ENCODE measurements around the gene SAMD1.

DNA sequence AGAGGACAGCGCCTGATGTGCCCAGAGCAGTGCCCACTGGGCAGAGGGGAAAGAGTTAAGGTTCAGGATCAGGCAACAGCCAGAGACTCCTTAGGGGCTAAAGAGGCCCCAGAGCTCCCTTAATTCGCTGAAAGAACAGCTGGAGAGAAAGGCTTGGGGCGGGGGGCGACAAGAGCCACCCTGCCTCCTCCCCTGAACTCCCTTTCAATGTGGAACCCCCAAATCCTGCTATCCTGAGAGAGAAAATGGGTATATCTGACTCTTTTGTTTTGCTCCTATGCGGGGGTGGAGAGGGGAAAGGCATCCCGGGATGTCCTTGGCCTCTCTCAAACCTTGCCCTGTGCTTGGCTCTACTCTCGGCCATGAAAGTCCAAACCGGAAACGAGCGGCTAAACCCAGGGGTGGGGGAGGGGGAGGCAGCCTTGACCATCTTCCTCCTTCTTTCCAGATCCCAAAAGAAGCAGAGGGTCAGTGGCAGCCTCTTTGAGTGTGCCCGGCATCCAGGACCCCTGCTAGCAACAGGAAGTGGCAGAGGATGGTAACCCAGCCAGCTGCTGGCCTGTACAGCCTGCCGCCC is 22.3 kb upstream of the SAMD1 start:
- TF ChIP-seq, protein P1, sequence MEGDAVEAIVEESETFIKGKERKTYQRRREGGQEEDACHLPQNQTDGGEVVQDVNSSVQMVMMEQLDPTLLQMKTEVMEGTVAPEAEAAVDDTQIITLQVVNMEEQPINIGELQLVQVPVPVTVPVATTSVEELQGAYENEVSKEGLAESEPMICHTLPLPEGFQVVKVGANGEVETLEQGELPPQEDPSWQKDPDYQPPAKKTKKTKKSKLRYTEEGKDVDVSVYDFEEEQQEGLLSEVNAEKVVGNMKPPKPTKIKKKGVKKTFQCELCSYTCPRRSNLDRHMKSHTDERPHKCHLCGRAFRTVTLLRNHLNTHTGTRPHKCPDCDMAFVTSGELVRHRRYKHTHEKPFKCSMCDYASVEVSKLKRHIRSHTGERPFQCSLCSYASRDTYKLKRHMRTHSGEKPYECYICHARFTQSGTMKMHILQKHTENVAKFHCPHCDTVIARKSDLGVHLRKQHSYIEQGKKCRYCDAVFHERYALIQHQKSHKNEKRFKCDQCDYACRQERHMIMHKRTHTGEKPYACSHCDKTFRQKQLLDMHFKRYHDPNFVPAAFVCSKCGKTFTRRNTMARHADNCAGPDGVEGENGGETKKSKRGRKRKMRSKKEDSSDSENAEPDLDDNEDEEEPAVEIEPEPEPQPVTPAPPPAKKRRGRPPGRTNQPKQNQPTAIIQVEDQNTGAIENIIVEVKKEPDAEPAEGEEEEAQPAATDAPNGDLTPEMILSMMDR (IDR thresholded peaks at IDR 0.05) = no peak
- no peak for TF ChIP-seq MYC (IDR thresholded peaks at IDR 0.05; ENCODE audit: borderline replicate concordance, low read length)
- no peak for TF ChIP-seq POLR2A (IDR thresholded peaks at IDR 0.05; ENCODE audit: low read length)
- TF ChIP-seq CEBPB (IDR thresholded peaks at IDR 0.05) = no peak
- TF ChIP-seq CHD2 (IDR thresholded peaks at IDR 0.05; ENCODE audit: low read length, partially characterized antibody) = no peak
- TF ChIP-seq MAZ (IDR thresholded peaks at IDR 0.05; ENCODE audit: borderline replicate concordance, low read depth, low read length) = no peak
- TF ChIP-seq RAD21 (conservative IDR thresholded peaks at IDR 0.05 in 1 of 2, IDR thresholded peaks at IDR 0.05 in 1 of 2) = no peak
- no peak for TF ChIP-seq NR3C1 (IDR thresholded peaks at IDR 0.05)
- TF ChIP-seq, protein P2, sequence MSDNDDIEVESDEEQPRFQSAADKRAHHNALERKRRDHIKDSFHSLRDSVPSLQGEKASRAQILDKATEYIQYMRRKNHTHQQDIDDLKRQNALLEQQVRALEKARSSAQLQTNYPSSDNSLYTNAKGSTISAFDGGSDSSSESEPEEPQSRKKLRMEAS (IDR thresholded peaks at IDR 0.05) = no peak
- no peak for TF ChIP-seq BHLHE40 (IDR thresholded peaks at IDR 0.05; ENCODE audit: low read depth, low read length)
- no peak for TF ChIP-seq JUNB (IDR thresholded peaks at IDR 0.05)
- no peak for TF ChIP-seq ESRRA (IDR thresholded peaks at IDR 0.05; ENCODE audit: borderline replicate concordance, low read length)
- TF ChIP-seq, protein P3, sequence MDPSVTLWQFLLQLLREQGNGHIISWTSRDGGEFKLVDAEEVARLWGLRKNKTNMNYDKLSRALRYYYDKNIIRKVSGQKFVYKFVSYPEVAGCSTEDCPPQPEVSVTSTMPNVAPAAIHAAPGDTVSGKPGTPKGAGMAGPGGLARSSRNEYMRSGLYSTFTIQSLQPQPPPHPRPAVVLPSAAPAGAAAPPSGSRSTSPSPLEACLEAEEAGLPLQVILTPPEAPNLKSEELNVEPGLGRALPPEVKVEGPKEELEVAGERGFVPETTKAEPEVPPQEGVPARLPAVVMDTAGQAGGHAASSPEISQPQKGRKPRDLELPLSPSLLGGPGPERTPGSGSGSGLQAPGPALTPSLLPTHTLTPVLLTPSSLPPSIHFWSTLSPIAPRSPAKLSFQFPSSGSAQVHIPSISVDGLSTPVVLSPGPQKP (IDR thresholded peaks at IDR 0.05; ENCODE audit: low read depth, low read length) = no peak
